K562 (cell line): Measurements from ENCODE around the gene REEP6. TPM values are rescaled to one million over a fixed set of nuclear protein-coding genes. Genes with fewer than 3 reads are reported as not detected.

Experiments used
- EHMT2 ChIP-seq: fragments of 450-650 bp; IDR thresholded peaks from 2 replicates; pipeline ENCODE4 v1.6.1; 2018; ENCODE audit warnings: antibody characterized with exemption
- TEAD1 ChIP-seq, 2 experiments: fragments of 450-650 bp in 1 of 2; sonication (generic) in 1 of 2; formaldehyde crosslinking; IDR thresholded peaks; 2 replicates each; pipeline versions ENCODE4 v1.4.0 to v1.8.0; 2020 to 2022; ENCODE audit warnings: mild to moderate bottlenecking in 2 of 2, missing genetic modification reagents in 1 of 2
- ZNF778 ChIP-seq: fragments of 450-650 bp; formaldehyde crosslinking; IDR thresholded peaks from 2 replicates; pipeline ENCODE4 v1.4.0; 2020; ENCODE audit warnings: mild to moderate bottlenecking, moderate library complexity
- polyA plus RNA-seq, 8 experiments: library from polyadenylated mRNA; depleted of rRNA in 4 of 8; stranded (reverse) in 5 of 8; unstranded in 3 of 8; fragments of >200 nt; fragmentation: Nextera tagmentation in 2 of 8; fragmentation: Illumina TruSeq in 1 of 8; extraction: Ambion mirVana in 2 of 8; extraction: Trizol in 1 of 8; gene quantifications; 2 replicates each; pipeline versions ENCODE4 v1.2.1 to v1.2.3, GENCODE V29; 2011 to 2014; ENCODE audit warnings: inconsistent platforms in 1 of 8, missing spikeins in 1 of 8
- total RNA-seq, 7 experiments: library from RNA; depleted of rRNA in 6 of 7; stranded (reverse); fragments of >200 nt in 6 of 7; fragmentation: Illumina TruSeq in 2 of 7; extraction: Trizol in 2 of 7; gene quantifications; 2 replicates each; pipeline versions ENCODE4 v1.2.1 to v1.2.3, GENCODE V29; 2011 to 2021; ENCODE audit warnings: low replicate concordance in 1 of 7
- TF ChIP-seq, protein P1 (sequence below), 2 experiments: fragments of 450-650 bp; formaldehyde crosslinking in 1 of 2; IDR thresholded peaks; 2 replicates each; pipeline versions ENCODE4 v1.4.0 to v1.6.1; 2014 to 2020; ENCODE audit warnings: mild to moderate bottlenecking in 2 of 2, borderline replicate concordance in 1 of 2, low read depth in 1 of 2

The REEP6 gene
- total and polyA plus RNA-seq, 9 of the 15 experiments (the other 6 are each of a cell fraction or from before 2014, with no cell fraction given): 1.2 to 64.2 (median 12.7) TPM

DNA sequence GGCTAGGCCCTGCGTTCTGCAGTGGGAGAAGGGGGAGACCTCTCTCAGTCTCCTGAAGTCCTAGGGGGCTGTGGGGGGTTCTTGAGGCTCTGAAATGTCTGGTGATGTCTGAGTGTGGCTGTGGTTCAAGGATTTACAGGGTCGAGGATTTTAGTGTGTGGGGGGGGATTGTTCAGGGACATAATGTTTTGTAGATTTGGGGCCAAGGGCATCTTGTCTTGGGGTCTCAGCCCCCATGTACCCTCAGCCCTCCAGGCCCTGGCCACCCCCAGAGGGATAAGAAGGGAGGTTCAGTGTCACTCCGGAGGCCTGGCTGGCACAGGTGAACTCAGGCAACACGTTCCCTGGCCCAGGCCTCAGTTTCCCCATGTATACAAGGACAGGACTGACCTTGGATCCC lies 43.5 kb upstream of the REEP6 start (continued):
- TF ChIP-seq, protein P1, sequence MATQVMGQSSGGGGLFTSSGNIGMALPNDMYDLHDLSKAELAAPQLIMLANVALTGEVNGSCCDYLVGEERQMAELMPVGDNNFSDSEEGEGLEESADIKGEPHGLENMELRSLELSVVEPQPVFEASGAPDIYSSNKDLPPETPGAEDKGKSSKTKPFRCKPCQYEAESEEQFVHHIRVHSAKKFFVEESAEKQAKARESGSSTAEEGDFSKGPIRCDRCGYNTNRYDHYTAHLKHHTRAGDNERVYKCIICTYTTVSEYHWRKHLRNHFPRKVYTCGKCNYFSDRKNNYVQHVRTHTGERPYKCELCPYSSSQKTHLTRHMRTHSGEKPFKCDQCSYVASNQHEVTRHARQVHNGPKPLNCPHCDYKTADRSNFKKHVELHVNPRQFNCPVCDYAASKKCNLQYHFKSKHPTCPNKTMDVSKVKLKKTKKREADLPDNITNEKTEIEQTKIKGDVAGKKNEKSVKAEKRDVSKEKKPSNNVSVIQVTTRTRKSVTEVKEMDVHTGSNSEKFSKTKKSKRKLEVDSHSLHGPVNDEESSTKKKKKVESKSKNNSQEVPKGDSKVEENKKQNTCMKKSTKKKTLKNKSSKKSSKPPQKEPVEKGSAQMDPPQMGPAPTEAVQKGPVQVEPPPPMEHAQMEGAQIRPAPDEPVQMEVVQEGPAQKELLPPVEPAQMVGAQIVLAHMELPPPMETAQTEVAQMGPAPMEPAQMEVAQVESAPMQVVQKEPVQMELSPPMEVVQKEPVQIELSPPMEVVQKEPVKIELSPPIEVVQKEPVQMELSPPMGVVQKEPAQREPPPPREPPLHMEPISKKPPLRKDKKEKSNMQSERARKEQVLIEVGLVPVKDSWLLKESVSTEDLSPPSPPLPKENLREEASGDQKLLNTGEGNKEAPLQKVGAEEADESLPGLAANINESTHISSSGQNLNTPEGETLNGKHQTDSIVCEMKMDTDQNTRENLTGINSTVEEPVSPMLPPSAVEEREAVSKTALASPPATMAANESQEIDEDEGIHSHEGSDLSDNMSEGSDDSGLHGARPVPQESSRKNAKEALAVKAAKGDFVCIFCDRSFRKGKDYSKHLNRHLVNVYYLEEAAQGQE (IDR thresholded peaks at IDR 0.05; ENCODE audit: borderline replicate concordance): no peak
- TF ChIP-seq, protein P1 (CRISPR knock-in tag; IDR thresholded peaks at IDR 0.05; ENCODE audit: low read depth): no peak
- TF ChIP-seq EHMT2 (no peak), ZNF778 (no peak), TEAD1 (CRISPR knock-in tag; IDR thresholded peaks at IDR 0.05) (no peak)
